Esophagus muscularis mucosa (tissue), 4 donors: Measurements from ENCODE around the gene DLG5. TPM values are rescaled to one million over a fixed set of nuclear protein-coding genes. Genes with fewer than 3 reads are reported as not detected.

ENCODE experiments used
- DNase-seq: peaks from one replicate; pipeline ENCODE4 v3.0.0-alpha.2; 2017; ENCODE audit errors: extremely low spot score
- H3K27ac ChIP-seq, 4 donors: fragments of 200-600 bp; sonication (generic); replicated peaks in 1 of 4; 1 replicate in 3 of 4; 2 replicates in 1 of 4; pipeline ENCODE4 v1.5.1; 2016 to 2019; ENCODE audit warnings: mild to moderate bottlenecking in 1 of 4
- H3K27me3 ChIP-seq, 4 donors: fragments of 200-600 bp; sonication (generic); one replicate each; pipeline versions ENCODE4 v1.5.1 to v1.6.0; 2016 to 2019
- H3K36me3 ChIP-seq, 4 donors: fragments of 200-600 bp; sonication (generic); one replicate each; pipeline ENCODE4 v1.5.1; 2016 to 2019
- H3K4me1 ChIP-seq, 4 donors: fragments of 200-600 bp; sonication (generic); one replicate each; pipeline ENCODE4 v1.5.1; 2016 to 2019
- H3K4me3 ChIP-seq, 4 donors: fragments of 200-600 bp; sonication (generic); 1 replicate in 2 of 4; 2 replicates in 2 of 4; pipeline ENCODE4 v1.5.1; 2016 to 2019; ENCODE audit warnings: mild to moderate bottlenecking in 4 of 4, moderate library complexity in 1 of 4
- H3K9me3 ChIP-seq, 4 donors: fragments of 200-600 bp; sonication (generic); 1 replicate in 3 of 4; 2 replicates in 1 of 4; pipeline ENCODE4 v1.5.1; 2016 to 2019
- CTCF ChIP-seq, 3 experiments: fragments of 200-600 bp in 2 of 3; fragments of 450-650 bp in 1 of 3; sonication (generic) in 2 of 3; IDR thresholded peaks; one replicate each; pipeline ENCODE4 v1.5.1; 2017 to 2019; ENCODE audit warnings: antibody characterized with exemption in 3 of 3, mild to moderate bottlenecking in 2 of 3, moderate library complexity in 1 of 3
- EP300 ChIP-seq: sonication (generic); formaldehyde crosslinking; IDR thresholded peaks from one replicate; pipeline ENCODE4 v1.6.1; 2017; ENCODE audit warnings: antibody characterized with exemption
- POLR2A ChIP-seq: fragments of 450-650 bp; IDR thresholded peaks from one replicate; pipeline ENCODE4 v1.6.1; 2017; ENCODE audit warnings: antibody characterized with exemption, moderate library complexity, mild to moderate bottlenecking, low read depth
- POLR2AphosphoS5 ChIP-seq, 2 donors: sonication (generic); formaldehyde crosslinking; IDR thresholded peaks; one replicate each; pipeline ENCODE4 v1.6.1; 2017; ENCODE audit warnings: antibody characterized with exemption in 2 of 2
- WGBS: methylation state at CpG from one replicate; pipeline ENCODE4 v1.1.5; 2018; 5-methylcytosine and 5-hydroxymethylcytosine counted together
- intact Hi-C: fragments of 100-400 bp; cut with DNase I; formaldehyde crosslinking; loops from one replicate; pipeline ENCODE4 v1.15.1; 2023
- total RNA-seq, 4 donors: library from RNA; depleted of rRNA; stranded (reverse); fragments of >200 nt; gene quantifications; one replicate each; pipeline versions ENCODE4 v1.1.0 to v1.2.1, GENCODE V29; 2016

DLG5 gene
- total RNA-seq, 4 donors from 2014 or later = 55.7 to 120 (median 76.6) TPM

- intact Hi-C loops = no loop called here
- TF ChIP-seq POLR2A (no peak), EP300 (no peak), POLR2AphosphoS5 (IDR thresholded peaks at IDR 0.05) (no peak), CTCF (IDR thresholded peaks at IDR 0.05) (no peak)
- Histone ChIP-seq H3K27me3 (no peaks in the 10 kb centered on the region), H3K4me3 (no peak overlapping the region), H3K9me3 (no peaks in the 10 kb centered on the region), H3K27ac (peak overlapping the region; percentile 83 to 90 (median 87)), H3K36me3 (no peaks in the 10 kb centered on the region), H3K4me1 (peaks cover 45 to 90% (median 83%) of the 10 kb centered on the region in 4 donors)
- 91% methylated on average over 5 of the region's 5 CpGs for WGBS
- DNase-seq = no peak
Observed at GRCh38 chr10:77875730-77876129, 50.8 kb downstream of the DLG5 start.

- H3K27ac ChIP-seq = peak overlapping the region; percentile 83 to 90 (median 87)
- DNase-seq = no peak
- TF ChIP-seq EP300 (no peak), POLR2A (no peak), CTCF (IDR thresholded peaks at IDR 0.05) (no peak), POLR2AphosphoS5 (IDR thresholded peaks at IDR 0.05) (no peak)
- intact Hi-C loops = no loop called here
- H3K36me3 ChIP-seq = no peaks in the 10 kb centered on the region
- peaks cover 38 to 91% (median 84%) of the 10 kb centered on the region in 4 donors for H3K4me1 ChIP-seq
- 97% methylated on average over 3 of the region's 3 CpGs for WGBS
- no peaks in the 10 kb centered on the region for H3K9me3 ChIP-seq
- H3K4me3 ChIP-seq = no peak overlapping the region
- H3K27me3 ChIP-seq = no peaks in the 10 kb centered on the region
Observed at GRCh38 chr10:77874872-77875271, 51.7 kb downstream of the DLG5 start.

- WGBS = 59% methylated on average over 11 of the region's 15 CpGs
- intact Hi-C loops = no loop called here
Observed at GRCh38 chr10:77873536-77874380, 52.8 kb downstream of the DLG5 start.

GRCh38 chr10:77872947-77873535 lies 53.5 kb downstream of the DLG5 start:
- Histone ChIP-seq H3K27me3 (no peaks in the 10 kb centered on the region), H3K4me1 (peaks cover 30 to 91% (median 79%) of the 10 kb centered on the region in 4 donors), H3K36me3 (peaks cover 0 to 5% (median 2%) of the 10 kb centered on the region in 4 donors), H3K27ac (peak overlapping the region; percentile 83 to 90 (median 87)), H3K4me3 (no peak overlapping the region), H3K9me3 (no peaks in the 10 kb centered on the region)
- no peak for DNase-seq
- WGBS = 80% methylated on average over 7 of the region's 7 CpGs
- no peak for TF ChIP-seq EP300
- TF ChIP-seq POLR2A = no peak
- TF ChIP-seq CTCF (IDR thresholded peaks at IDR 0.05) = no peak
- no peak for TF ChIP-seq POLR2AphosphoS5 (IDR thresholded peaks at IDR 0.05)
- intact Hi-C loops = no loop called here

More at GRCh38 chr10:77873536-77874380, 52.8 kb downstream of the DLG5 start:
- no peaks in the 10 kb centered on the region for H3K9me3 ChIP-seq
- H3K4me1 ChIP-seq = peaks cover 37 to 91% (median 82%) of the 10 kb centered on the region in 4 donors
- H3K27ac ChIP-seq = peak overlapping the region; percentile 83 to 90 (median 87)
- TF ChIP-seq CTCF (IDR thresholded peaks at IDR 0.05) = no peak
- TF ChIP-seq POLR2A = no peak
- peak; percentile 58 for TF ChIP-seq EP300
- peak; percentile 73 to 75 for TF ChIP-seq POLR2AphosphoS5 (IDR thresholded peaks at IDR 0.05)
- no peaks in the 10 kb centered on the region for H3K36me3 ChIP-seq
- no peak for DNase-seq
- no peak overlapping the region for H3K4me3 ChIP-seq
- no peaks in the 10 kb centered on the region for H3K27me3 ChIP-seq
